Naive thymus-derived CD4-positive, alpha-beta T cell (primary cell): Measurements from ENCODE around the gene WDFY3. TPM values are rescaled to one million over a fixed set of nuclear protein-coding genes. Genes with fewer than 3 reads are reported as not detected.
A peak's percentile ranks its signal among the peaks of the same experiment; 100 is the strongest.

ENCODE experiments used
- ATAC-seq: fragments of 150-1000 bp; cut with Tn5 transposase; 2 replicates; pipeline ENCODE4 v1.10.0; 2021; ENCODE audit warnings: mild to moderate bottlenecking, moderate library complexity
- CTCF ChIA-PET: fragments of 350-600 bp; sonication (Branson Sonifier 250); formaldehyde crosslinking; loops from one replicate; lab custom pipeline; 2021; ENCODE audit warnings: antibody characterized with exemption; lab: Charles Lee
- POLR2A ChIA-PET: fragments of 350-600 bp; sonication (Branson Sonifier 250); formaldehyde crosslinking; loops from one replicate; lab custom pipeline; 2021; ENCODE audit warnings: antibody characterized with exemption, inconsistent platforms; lab: Charles Lee
- DNase-seq, 9 donors: peaks; one replicate each; pipeline versions ENCODE4 v3.0.0 to v3.0.0-alpha.2; 2020 to 2022; ENCODE audit warnings: mixed read lengths in 1 of 9
- H3K27ac ChIP-seq: one replicate; pipeline ENCODE4 v1.7.0; 2013; ENCODE audit warnings: mild to moderate bottlenecking, low read depth, low read length, moderate library complexity
- H3K27me3 ChIP-seq, 2 donors: one replicate each; pipeline ENCODE4 v1.7.0; 2013; ENCODE audit warnings: low read length in 2 of 2, mild to moderate bottlenecking in 2 of 2, moderate library complexity in 2 of 2; ENCODE audit not compliant: control insufficient read depth in 2 of 2, insufficient read depth in 2 of 2
- H3K36me3 ChIP-seq, 3 experiments: 1 replicate in 2 of 3; 2 replicates in 1 of 3; pipeline ENCODE4 v1.7.0; 2013; ENCODE audit warnings: low read length in 3 of 3, mild to moderate bottlenecking in 3 of 3, moderate library complexity in 1 of 3; ENCODE audit not compliant: insufficient read depth in 3 of 3, control insufficient read depth in 2 of 3
- H3K4me1 ChIP-seq, 2 donors: one replicate each; pipeline ENCODE4 v1.7.0; 2013; ENCODE audit warnings: low read length in 2 of 2, mild to moderate bottlenecking in 2 of 2, moderate library complexity in 1 of 2; ENCODE audit not compliant: control insufficient read depth in 2 of 2, insufficient read depth in 2 of 2
- H3K4me3 ChIP-seq: 2 replicates; pipeline ENCODE4 v1.7.0; 2013; ENCODE audit warnings: mild to moderate bottlenecking, low read length
- H3K9me3 ChIP-seq, 3 experiments: 1 replicate in 2 of 3; 2 replicates in 1 of 3; pipeline ENCODE4 v1.7.0; 2013; ENCODE audit warnings: low read length in 3 of 3; ENCODE audit not compliant: control insufficient read depth in 2 of 3
- H3K27ac Mint-ChIP-seq, 9 donors: one replicate each; pipeline ENCODE4 v1.8.0; 2020 to 2022; ENCODE audit warnings: mixed read lengths in 9 of 9, mild to moderate bottlenecking in 8 of 9, moderate library complexity in 5 of 9, inconsistent platforms in 2 of 9
- H3K27me3 Mint-ChIP-seq, 5 donors: one replicate each; pipeline ENCODE4 v1.8.0; 2021 to 2022; ENCODE audit warnings: mixed read lengths in 5 of 5, mild to moderate bottlenecking in 1 of 5
- H3K36me3 Mint-ChIP-seq, 5 donors: one replicate each; pipeline ENCODE4 v1.8.0; 2020 to 2022; ENCODE audit warnings: mixed read lengths in 5 of 5, mild to moderate bottlenecking in 3 of 5, inconsistent platforms in 1 of 5
- H3K4me1 Mint-ChIP-seq, 7 donors: one replicate each; pipeline ENCODE4 v1.8.0; 2020 to 2022; ENCODE audit warnings: mixed read lengths in 7 of 7, mild to moderate bottlenecking in 3 of 7, inconsistent platforms in 1 of 7
- H3K4me3 Mint-ChIP-seq, 10 donors: one replicate each; pipeline ENCODE4 v1.8.0; 2020 to 2022; ENCODE audit warnings: mild to moderate bottlenecking in 10 of 10, mixed read lengths in 10 of 10, moderate library complexity in 6 of 10, inconsistent platforms in 2 of 10
- H3K9me3 Mint-ChIP-seq, 11 donors: one replicate each; pipeline ENCODE4 v1.8.0; 2020 to 2022; ENCODE audit warnings: mixed read lengths in 11 of 11, mild to moderate bottlenecking in 4 of 11, inconsistent platforms in 1 of 11, moderate library complexity in 1 of 11
- intact Hi-C, 2 donors: fragments of 100-400 bp; cut with micrococcal nuclease; formaldehyde crosslinking; loops; one replicate each; pipeline ENCODE4 v1.15.1; 2023
- polyA plus RNA-seq, 2 donors: library from polyadenylated mRNA; unstranded; fragments of 300-500 nt; fragmentation: Illumina TruSeq; gene quantifications; one replicate each; pipeline ENCODE4 v1.2.3, GENCODE V29; 2021
- total RNA-seq, 6 experiments: library from RNA in 5 of 6; stranded (reverse) in 5 of 6; gene quantifications; 1 replicate in 5 of 6; 2 replicates in 1 of 6; pipeline ENCODE4 v1.2.3 and lab custom pipeline; 2021 to 2026

WDFY3 gene
- total and polyA plus RNA-seq, 7 experiments from 2014 or later, result 0.07 to 31.4 (median 1.6) TPM; not detected in 2

DNA sequence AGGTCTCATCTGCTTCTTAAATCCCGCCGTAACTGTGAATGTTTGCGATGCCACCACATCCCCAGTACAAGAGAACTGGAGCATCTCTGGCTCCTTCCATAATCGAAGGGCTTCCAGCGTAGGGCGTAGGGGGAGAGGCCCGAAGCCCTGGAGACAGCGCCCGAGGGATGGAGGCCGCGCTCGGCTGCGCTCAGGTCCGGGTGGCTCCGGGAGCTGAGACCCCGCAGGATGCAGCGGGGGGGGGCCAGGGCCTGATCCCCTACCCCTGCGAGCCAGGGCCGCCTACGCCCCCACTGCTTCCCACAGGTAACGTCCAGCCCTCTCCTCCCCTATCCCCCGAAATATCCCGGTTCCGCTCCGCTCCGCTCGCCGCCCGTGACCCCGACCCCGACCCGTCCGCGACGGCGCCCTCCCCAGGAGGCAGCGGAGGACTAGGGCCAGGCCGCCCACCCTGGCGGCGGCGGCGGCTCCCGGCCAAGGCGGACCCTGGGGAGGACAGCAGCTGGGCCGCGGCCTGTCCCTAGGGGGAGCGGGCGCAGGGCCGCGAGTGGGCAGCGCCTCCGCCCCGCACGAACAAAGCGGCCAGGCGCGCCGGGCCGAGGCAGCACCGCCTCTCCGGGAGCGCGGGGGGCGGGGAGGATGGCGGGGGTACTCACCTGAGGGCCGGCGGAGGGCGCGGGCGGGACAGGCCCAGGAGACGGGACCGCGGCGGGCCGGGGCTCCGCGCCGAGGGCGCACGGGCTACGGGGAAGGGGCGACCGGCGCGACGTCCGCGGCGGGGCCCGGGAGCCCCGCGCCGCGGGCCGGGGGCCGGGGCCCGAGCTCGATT, 723 bp downstream of the WDFY3 start:
- ATAC-seq, result peak; percentile 45
- no peak overlapping the region for H3K4me3 ChIP-seq

DNA sequence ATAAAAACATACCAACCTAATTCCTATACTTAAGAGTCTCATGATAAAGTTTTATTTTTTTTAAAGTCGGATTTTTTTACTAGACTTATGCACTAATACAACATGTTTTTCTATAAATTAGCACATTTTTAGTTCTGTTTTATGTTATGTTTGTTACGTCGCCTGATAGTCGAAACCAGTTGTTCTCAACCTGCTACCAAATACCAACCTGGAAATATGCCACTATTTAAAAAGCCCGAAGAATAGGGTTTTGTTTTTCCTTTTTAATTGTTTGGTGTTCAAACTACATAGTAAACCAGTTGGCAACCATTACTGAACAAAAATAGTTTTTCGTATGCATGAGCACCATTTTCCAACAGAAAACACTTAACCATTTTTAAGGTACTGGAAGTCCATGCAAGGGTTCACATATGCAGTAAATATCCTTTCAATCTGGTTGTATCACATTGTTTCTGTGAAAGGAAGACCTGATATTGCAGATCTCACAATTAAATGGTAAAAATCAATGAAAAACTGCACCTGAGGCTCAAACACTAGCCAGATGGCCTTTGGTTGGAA, 1.4 kb downstream of the WDFY3 start:
- Mint-ChIP-seq H3K27me3 (peaks cover 42 to 58% (median 57%) of the 10 kb centered on the region in 5 donors), H3K4me1 (peaks cover 8 to 18% (median 16%) of the 10 kb centered on the region in 7 donors), H3K4me3 (peak overlapping the region; percentile 10 to 77 (median 63)), H3K27ac (no peak overlapping the region), H3K36me3 (peaks cover 0 to 5% (median 0%) of the 10 kb centered on the region in 5 donors), H3K9me3 (peaks cover 0 to 8% (median 0%) of the 10 kb centered on the region in 11 donors)
- POLR2A ChIA-PET, result no interaction called here
- H3K27ac ChIP-seq, result no peak overlapping the region
- no peaks in the 10 kb centered on the region for H3K4me1 ChIP-seq
- no peak overlapping the region for H3K4me3 ChIP-seq
- H3K27me3 ChIP-seq, result peaks cover 0 to 13% of the 10 kb centered on the region in 2 donors
- no peaks in the 10 kb centered on the region for H3K36me3 ChIP-seq
- no peak for ATAC-seq
- no peak for DNase-seq
- H3K9me3 ChIP-seq, result no peaks in the 10 kb centered on the region
- intact Hi-C loops, result no loop called here
- CTCF ChIA-PET, result no interaction called here

More for the DNA sequence above, 723 bp downstream of the WDFY3 start:
- Histone ChIP-seq H3K36me3 (no peaks in the 10 kb centered on the region), H3K27me3 (peaks cover 0 to 13% of the 10 kb centered on the region in 2 donors), H3K27ac (no peak overlapping the region), H3K9me3 (no peaks in the 10 kb centered on the region), H3K4me1 (no peaks in the 10 kb centered on the region)
- no peak for DNase-seq
- CTCF ChIA-PET, result no interaction called here
- POLR2A ChIA-PET, result no interaction called here
- intact Hi-C loops, result no loop called here
- Mint-ChIP-seq H3K9me3 (peaks cover 0 to 8% (median 0%) of the 10 kb centered on the region in 11 donors), H3K36me3 (peaks cover 0 to 5% (median 0%) of the 10 kb centered on the region in 5 donors), H3K27me3 (peaks cover 42 to 59% (median 57%) of the 10 kb centered on the region in 5 donors), H3K4me3 (peak overlapping the region; percentile 10 to 88 (median 63)), H3K27ac (no peak overlapping the region), H3K4me1 (peaks cover 8 to 18% (median 16%) of the 10 kb centered on the region in 7 donors)

DNA sequence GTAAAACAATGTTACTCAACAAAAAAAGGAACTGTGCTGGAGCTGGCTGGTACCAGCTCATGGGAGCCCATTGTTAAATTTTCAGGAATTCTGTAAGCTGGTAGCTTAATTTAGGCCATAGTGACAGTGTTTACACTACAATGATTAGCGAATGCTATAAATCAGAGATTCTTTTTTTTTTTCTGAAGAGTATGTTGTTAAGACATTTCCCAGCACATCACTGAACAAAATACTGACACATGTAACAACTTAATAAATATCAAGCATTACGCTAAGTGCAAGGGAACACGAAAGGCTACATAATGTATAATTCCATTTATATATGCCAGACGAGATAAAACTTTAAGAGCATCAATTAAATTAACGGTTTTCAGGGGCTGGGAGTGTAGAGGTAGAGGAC, 4.4 kb downstream of the WDFY3 start:
- DNase-seq (no peak), ATAC-seq (no peak)
- H3K4me3 Mint-ChIP-seq, result no peak overlapping the region
- H3K9me3 Mint-ChIP-seq, result peaks cover 0 to 8% (median 0%) of the 10 kb centered on the region in 11 donors
- intact Hi-C loops, result no loop called here
- Histone ChIP-seq H3K4me1 (no peaks in the 10 kb centered on the region), H3K27ac (no peak overlapping the region), H3K36me3 (no peaks in the 10 kb centered on the region), H3K9me3 (no peaks in the 10 kb centered on the region), H3K27me3 (peaks cover 0 to 13% of the 10 kb centered on the region in 2 donors), H3K4me3 (no peak overlapping the region)
- CTCF ChIA-PET, result no interaction called here
- peaks cover 0 to 3% (median 0%) of the 10 kb centered on the region in 5 donors for H3K36me3 Mint-ChIP-seq
- no peak overlapping the region for H3K27ac Mint-ChIP-seq
- peaks cover 22 to 43% (median 42%) of the 10 kb centered on the region in 5 donors for H3K27me3 Mint-ChIP-seq
- POLR2A ChIA-PET, result no interaction called here
- peaks cover 6 to 15% (median 13%) of the 10 kb centered on the region in 7 donors for H3K4me1 Mint-ChIP-seq

DNA sequence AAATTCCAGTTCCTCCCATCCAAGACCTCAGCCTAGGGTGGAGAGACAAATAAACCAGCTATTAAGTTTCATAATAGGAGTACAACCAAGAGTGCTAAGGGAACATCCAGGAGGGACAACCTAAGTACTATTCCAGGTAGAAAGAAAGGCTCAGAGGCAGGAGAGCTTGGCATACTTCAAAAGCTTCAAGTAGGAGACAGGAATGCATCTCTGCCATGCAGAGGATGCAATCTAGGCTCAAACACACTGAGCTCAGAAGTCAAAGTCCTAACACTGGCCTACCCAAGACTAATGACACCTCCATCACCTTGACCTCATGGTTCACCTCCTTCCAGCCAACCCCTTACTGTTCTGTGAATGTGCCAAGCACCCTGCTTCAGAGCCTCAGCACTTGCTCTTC, 8.1 kb downstream of the WDFY3 start:
- no peak overlapping the region for H3K4me3 Mint-ChIP-seq
- CTCF ChIA-PET, result no interaction called here
- peaks cover 3 to 17% (median 16%) of the 10 kb centered on the region in 5 donors for H3K27me3 Mint-ChIP-seq
- Histone ChIP-seq H3K4me1 (no peaks in the 10 kb centered on the region), H3K9me3 (no peaks in the 10 kb centered on the region), H3K27ac (no peak overlapping the region), H3K36me3 (no peaks in the 10 kb centered on the region), H3K4me3 (no peak overlapping the region), H3K27me3 (peaks cover 0 to under 1% of the 10 kb centered on the region in 2 donors)
- DNase-seq, result no peak
- ATAC-seq, result no peak
- POLR2A ChIA-PET, result no interaction called here
- H3K36me3 Mint-ChIP-seq, result no peaks in the 10 kb centered on the region
- peaks cover 0 to 5% (median 0%) of the 10 kb centered on the region in 11 donors for H3K9me3 Mint-ChIP-seq
- H3K4me1 Mint-ChIP-seq, result no peaks in the 10 kb centered on the region
- intact Hi-C loops, result no loop called here
- no peak overlapping the region for H3K27ac Mint-ChIP-seq

DNA sequence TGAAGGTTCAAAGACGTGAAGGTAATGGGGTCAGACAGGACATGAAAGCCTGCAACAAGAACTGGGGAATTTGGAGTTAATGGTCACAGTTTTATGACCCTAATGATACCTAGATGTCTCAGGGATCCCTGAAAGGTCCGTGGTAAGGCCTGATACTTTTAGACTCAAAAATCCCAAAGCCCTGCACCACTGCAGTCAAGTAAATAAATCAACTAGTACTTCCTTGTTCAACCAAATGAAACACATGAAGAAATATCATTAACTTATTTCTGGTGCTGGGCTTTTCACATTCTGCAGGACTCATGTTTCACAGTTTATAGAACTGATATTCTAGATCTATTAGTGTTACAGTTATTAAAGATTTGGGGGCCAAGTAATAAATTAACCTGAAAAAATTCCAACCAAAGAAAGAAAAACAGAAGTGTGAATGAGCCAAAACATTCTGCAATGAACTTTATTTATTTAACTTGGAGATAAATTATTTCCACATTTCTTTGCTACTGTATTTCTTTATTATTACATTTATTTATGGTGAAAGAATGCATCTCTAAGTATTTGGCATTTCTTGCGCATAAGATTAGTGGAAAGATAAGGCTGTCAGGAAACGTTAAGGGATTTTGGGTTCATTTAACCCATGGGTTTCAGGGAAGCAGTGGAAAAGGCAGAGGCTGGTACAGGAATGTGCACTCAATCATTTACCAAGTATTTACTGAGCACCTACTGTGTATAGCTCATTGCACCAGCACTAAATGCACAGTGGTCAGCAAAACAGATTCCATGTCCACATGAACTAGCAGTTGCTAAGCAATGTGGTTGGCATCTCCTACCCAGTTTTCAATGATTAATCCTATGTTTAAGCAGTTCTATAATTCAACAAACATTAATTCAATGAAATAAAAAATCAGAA, 8.7 kb downstream of the WDFY3 start:
- Mint-ChIP-seq H3K9me3 (peaks cover 0 to 5% (median 0%) of the 10 kb centered on the region in 11 donors), H3K4me3 (no peak overlapping the region), H3K4me1 (no peaks in the 10 kb centered on the region), H3K36me3 (no peaks in the 10 kb centered on the region), H3K27ac (no peak overlapping the region), H3K27me3 (peaks cover 3 to 15% (median 11%) of the 10 kb centered on the region in 5 donors)
- no peaks in the 10 kb centered on the region for H3K27me3 ChIP-seq
- intact Hi-C loops, result no loop called here
- no peak overlapping the region for H3K4me3 ChIP-seq
- ChIA-PET CTCF (no interaction called here), POLR2A (no interaction called here)
- DNase-seq (no peak), ATAC-seq (no peak)
- H3K27ac ChIP-seq, result no peak overlapping the region
- no peaks in the 10 kb centered on the region for H3K36me3 ChIP-seq
- H3K4me1 ChIP-seq, result no peaks in the 10 kb centered on the region
- no peaks in the 10 kb centered on the region for H3K9me3 ChIP-seq

DNA sequence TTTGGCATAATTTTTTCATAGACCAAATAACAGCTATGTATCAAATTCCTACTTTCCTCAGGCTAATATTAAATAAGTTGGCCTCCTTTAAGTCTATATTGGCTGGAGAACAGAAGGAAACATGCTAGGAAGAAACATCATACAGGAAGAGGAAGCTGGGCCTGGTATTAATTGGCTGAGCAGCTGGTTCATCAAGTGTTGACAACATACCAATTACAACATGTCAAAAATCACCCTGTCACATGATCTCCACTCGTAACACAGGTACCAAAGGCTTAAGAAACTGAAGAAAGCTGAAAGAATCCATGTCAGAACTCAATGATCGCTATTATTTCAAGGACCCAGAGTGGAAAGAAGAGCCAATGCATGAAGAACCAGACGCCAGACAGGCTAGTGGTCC, 10.5 kb downstream of the WDFY3 start:
- ChIA-PET CTCF (interaction anchor here (0.6 kb wide), 1 partner anchor 15 kb away, joined by 3 read pairs; no protein-coding TSS in a partner anchor), POLR2A (no interaction called here)
- intact Hi-C loops, result no loop called here
- Mint-ChIP-seq H3K4me3 (no peak overlapping the region), H3K27me3 (peaks cover 0 to 8% (median 4%) of the 10 kb centered on the region in 5 donors), H3K9me3 (no peaks in the 10 kb centered on the region), H3K36me3 (no peaks in the 10 kb centered on the region), H3K27ac (no peak overlapping the region), H3K4me1 (no peaks in the 10 kb centered on the region)
- ATAC-seq (no peak), DNase-seq (no peak)
- Histone ChIP-seq H3K9me3 (no peaks in the 10 kb centered on the region), H3K4me1 (no peaks in the 10 kb centered on the region), H3K27ac (no peak overlapping the region), H3K27me3 (no peaks in the 10 kb centered on the region), H3K36me3 (no peaks in the 10 kb centered on the region), H3K4me3 (no peak overlapping the region)
